ENCODE measurements around the gene CD81. TPM values are rescaled to one million over a fixed set of nuclear protein-coding genes. Genes with fewer than 3 reads are reported as not detected.

The CD81 gene
- total and polyA plus RNA-seq, 2 experiments from 2014 or later = 88.6 to 290 TPM

DNA sequence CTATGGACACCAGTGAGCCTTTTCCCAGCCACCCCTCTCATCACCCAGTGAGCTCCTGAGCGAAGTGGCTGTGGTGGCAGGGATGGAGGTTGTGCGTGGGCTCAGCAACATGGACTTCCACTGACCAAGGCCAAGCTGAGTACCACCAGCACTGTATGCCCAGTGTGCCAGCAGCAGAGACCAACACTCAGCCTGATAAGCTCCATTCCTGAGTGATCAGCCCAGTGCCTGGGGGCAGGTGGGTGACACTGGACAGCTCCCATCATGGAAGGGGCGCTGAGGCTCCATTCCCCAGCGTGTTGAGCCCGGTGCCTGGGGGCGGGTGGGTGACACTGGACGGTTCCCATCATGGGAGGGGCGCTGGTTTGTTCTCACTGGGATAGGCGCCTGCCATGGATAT, 17.6 kb upstream of the CD81 start:
- H3K4me1 Mint-ChIP-seq = no peaks in the 10 kb centered on the region
- Histone ChIP-seq H3K4me1 (ENCODE audit: insufficient read depth) (no peaks in the 10 kb centered on the region), H4K20me1 (replicated peaks; ENCODE audit: insufficient read depth) (no peaks in the 10 kb centered on the region), H3K36me3 (ENCODE audit: insufficient read depth) (no peaks in the 10 kb centered on the region), H3K27me3 (ENCODE audit: insufficient read depth) (no peaks in the 10 kb centered on the region), H3K79me2 (replicated peaks; ENCODE audit: insufficient read depth) (no peaks in the 10 kb centered on the region), H3K27ac (ENCODE audit: low read depth) (no peak overlapping the region), H3K4me2 (no peak overlapping the region), H3F3A (replicated peaks; ENCODE audit: low read depth) (no peaks in the 10 kb centered on the region), H3K4me3 (no peak overlapping the region), H2AFZ (no peak overlapping the region), H3K9me2 (ENCODE audit: insufficient read depth) (no peaks in the 10 kb centered on the region)
- ATAC-seq = no peak
- H3K36me3 Mint-ChIP-seq (ENCODE audit: low read depth) = peaks cover 3% of the 10 kb centered on the region; the same call in 1 of the 3 replicates
- H3K4me3 Mint-ChIP-seq = no peak overlapping the region
- DNase-seq (ENCODE audit: low spot score) = no peak
- peaks cover 8% of the 10 kb centered on the region for H3K27me3 Mint-ChIP-seq (ENCODE audit: insufficient read depth, low read depth, poor library complexity)
- peaks cover 15% of the 10 kb centered on the region for H3K9me3 Mint-ChIP-seq
- TF ChIP-seq, protein P1, sequence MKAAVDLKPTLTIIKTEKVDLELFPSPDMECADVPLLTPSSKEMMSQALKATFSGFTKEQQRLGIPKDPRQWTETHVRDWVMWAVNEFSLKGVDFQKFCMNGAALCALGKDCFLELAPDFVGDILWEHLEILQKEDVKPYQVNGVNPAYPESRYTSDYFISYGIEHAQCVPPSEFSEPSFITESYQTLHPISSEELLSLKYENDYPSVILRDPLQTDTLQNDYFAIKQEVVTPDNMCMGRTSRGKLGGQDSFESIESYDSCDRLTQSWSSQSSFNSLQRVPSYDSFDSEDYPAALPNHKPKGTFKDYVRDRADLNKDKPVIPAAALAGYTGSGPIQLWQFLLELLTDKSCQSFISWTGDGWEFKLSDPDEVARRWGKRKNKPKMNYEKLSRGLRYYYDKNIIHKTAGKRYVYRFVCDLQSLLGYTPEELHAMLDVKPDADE (IDR thresholded peaks at IDR 0.05) = no peak
- no peak for TF ChIP-seq JUNB (IDR thresholded peaks at IDR 0.05; ENCODE audit: unreplicated experiment)
- no peak for TF ChIP-seq ZNF114 (CRISPR knock-in tag; IDR thresholded peaks at IDR 0.05)
- H3K27ac Mint-ChIP-seq = no peak overlapping the region

DNA sequence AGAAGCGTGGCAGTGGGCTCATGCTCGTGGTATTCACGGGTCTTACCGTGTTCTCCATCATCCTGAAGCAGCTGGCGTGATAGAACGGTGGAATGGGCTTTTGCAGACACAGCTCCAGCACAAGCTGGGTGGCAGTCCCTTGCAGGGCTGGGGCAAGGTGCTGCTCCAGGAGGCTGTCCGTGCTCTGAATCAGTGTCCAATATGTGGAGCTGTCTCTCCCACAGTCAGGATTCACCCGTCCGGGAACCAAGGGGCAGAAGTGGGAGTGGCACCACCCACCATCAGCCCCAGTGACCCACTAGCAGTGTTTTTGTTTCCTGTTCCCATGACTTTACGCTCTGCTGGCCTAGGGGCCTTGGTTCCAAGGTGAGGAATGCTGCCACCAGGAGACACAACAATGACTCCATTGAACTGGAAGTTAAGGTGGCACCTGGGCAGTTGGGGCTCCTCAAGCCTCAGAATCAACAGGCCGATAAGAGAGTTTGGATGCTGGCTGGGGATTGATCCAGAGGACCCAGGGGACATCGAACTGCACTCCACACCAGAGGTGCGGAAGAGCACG, 16.9 kb upstream of the CD81 start:
- H3K4me1 ChIP-seq (ENCODE audit: insufficient read depth) = no peaks in the 10 kb centered on the region
- no peaks in the 10 kb centered on the region for H3K36me3 ChIP-seq (ENCODE audit: insufficient read depth)
- Mint-ChIP-seq H3K4me3 (no peak overlapping the region), H3K27me3 (ENCODE audit: insufficient read depth, low read depth, poor library complexity) (peaks cover 8% of the 10 kb centered on the region), H3K9me3 (peaks cover 15% of the 10 kb centered on the region), H3K27ac (no peak overlapping the region), H3K4me1 (no peaks in the 10 kb centered on the region), H3K36me3 (ENCODE audit: low read depth) (peaks cover 3% of the 10 kb centered on the region; the same call in 1 of the 3 replicates)
- no peaks in the 10 kb centered on the region for H3K27me3 ChIP-seq (ENCODE audit: insufficient read depth)
- no peaks in the 10 kb centered on the region for H3K79me2 ChIP-seq (replicated peaks; ENCODE audit: insufficient read depth)
- no peak for ATAC-seq
- DNase-seq (ENCODE audit: low spot score) = no peak
- no peak overlapping the region for H3K27ac ChIP-seq (ENCODE audit: low read depth)
- no peak overlapping the region for H2AFZ ChIP-seq
- no peaks in the 10 kb centered on the region for H4K20me1 ChIP-seq (replicated peaks; ENCODE audit: insufficient read depth)
- H3K4me3 ChIP-seq = no peak overlapping the region
- no peaks in the 10 kb centered on the region for H3K9me2 ChIP-seq (ENCODE audit: insufficient read depth)
- H3F3A ChIP-seq (replicated peaks; ENCODE audit: low read depth) = no peaks in the 10 kb centered on the region
- H3K4me2 ChIP-seq = no peak overlapping the region
- TF ChIP-seq POLR2AphosphoS5 (IDR thresholded peaks at IDR 0.05; ENCODE audit: low read depth) (no peak), CREB1 (CRISPR knock-in tag; IDR thresholded peaks at IDR 0.05; ENCODE audit: low read depth) (no peak), NANOG (IDR thresholded peaks at IDR 0.05; ENCODE audit: borderline replicate concordance) (no peak), JUNB (IDR thresholded peaks at IDR 0.05; ENCODE audit: unreplicated experiment) (no peak), EZH2phosphoT487 (IDR thresholded peaks at IDR 0.05; ENCODE audit: unreplicated experiment) (no peak), ZNF331 (CRISPR knock-in tag; IDR thresholded peaks at IDR 0.05; ENCODE audit: low read depth) (no peak), STAT1 (IDR thresholded peaks at IDR 0.05; ENCODE audit: unreplicated experiment) (no peak), ZNF114 (CRISPR knock-in tag; IDR thresholded peaks at IDR 0.05) (no peak), EZH2 (IDR thresholded peaks at IDR 0.05; ENCODE audit: low read depth, unreplicated experiment) (no peak)
- TF ChIP-seq, protein P2, sequence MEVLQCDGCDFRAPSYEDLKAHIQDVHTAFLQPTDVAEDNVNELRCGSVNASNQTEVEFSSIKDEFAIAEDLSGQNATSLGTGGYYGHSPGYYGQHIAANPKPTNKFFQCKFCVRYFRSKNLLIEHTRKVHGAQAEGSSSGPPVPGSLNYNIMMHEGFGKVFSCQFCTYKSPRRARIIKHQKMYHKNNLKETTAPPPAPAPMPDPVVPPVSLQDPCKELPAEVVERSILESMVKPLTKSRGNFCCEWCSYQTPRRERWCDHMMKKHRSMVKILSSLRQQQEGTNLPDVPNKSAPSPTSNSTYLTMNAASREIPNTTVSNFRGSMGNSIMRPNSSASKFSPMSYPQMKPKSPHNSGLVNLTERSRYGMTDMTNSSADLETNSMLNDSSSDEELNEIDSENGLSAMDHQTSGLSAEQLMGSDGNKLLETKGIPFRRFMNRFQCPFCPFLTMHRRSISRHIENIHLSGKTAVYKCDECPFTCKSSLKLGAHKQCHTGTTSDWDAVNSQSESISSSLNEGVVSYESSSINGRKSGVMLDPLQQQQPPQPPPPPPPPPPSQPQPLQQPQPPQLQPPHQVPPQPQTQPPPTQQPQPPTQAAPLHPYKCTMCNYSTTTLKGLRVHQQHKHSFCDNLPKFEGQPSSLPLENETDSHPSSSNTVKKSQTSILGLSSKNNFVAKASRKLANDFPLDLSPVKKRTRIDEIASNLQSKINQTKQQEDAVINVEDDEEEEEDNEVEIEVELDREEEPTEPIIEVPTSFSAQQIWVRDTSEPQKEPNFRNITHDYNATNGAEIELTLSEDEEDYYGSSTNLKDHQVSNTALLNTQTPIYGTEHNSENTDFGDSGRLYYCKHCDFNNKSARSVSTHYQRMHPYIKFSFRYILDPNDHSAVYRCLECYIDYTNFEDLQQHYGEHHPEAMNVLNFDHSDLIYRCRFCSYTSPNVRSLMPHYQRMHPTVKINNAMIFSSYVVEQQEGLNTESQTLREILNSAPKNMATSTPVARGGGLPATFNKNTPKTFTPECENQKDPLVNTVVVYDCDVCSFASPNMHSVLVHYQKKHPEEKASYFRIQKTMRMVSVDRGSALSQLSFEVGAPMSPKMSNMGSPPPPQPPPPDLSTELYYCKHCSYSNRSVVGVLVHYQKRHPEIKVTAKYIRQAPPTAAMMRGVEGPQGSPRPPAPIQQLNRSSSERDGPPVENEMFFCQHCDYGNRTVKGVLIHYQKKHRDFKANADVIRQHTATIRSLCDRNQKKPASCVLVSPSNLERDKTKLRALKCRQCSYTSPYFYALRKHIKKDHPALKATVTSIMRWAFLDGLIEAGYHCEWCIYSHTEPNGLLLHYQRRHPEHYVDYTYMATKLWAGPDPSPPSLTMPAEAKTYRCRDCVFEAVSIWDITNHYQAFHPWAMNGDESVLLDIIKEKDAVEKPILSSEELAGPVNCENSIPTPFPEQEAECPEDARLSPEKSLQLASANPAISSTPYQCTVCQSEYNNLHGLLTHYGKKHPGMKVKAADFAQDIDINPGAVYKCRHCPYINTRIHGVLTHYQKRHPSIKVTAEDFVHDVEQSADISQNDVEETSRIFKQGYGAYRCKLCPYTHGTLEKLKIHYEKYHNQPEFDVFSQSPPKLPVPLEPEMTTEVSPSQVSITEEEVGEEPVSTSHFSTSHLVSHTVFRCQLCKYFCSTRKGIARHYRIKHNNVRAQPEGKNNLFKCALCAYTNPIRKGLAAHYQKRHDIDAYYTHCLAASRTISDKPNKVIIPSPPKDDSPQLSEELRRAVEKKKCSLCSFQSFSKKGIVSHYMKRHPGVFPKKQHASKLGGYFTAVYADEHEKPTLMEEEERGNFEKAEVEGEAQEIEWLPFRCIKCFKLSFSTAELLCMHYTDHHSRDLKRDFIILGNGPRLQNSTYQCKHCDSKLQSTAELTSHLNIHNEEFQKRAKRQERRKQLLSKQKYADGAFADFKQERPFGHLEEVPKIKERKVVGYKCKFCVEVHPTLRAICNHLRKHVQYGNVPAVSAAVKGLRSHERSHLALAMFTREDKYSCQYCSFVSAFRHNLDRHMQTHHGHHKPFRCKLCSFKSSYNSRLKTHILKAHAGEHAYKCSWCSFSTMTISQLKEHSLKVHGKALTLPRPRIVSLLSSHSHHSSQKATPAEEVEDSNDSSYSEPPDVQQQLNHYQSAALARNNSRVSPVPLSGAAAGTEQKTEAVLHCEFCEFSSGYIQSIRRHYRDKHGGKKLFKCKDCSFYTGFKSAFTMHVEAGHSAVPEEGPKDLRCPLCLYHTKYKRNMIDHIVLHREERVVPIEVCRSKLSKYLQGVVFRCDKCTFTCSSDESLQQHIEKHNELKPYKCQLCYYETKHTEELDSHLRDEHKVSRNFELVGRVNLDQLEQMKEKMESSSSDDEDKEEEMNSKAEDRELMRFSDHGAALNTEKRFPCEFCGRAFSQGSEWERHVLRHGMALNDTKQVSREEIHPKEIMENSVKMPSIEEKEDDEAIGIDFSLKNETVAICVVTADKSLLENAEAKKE (CRISPR knock-in tag; IDR thresholded peaks at IDR 0.05) = no peak
- TF ChIP-seq, protein P1 (IDR thresholded peaks at IDR 0.05) = no peak
- TF ChIP-seq, protein P3, sequence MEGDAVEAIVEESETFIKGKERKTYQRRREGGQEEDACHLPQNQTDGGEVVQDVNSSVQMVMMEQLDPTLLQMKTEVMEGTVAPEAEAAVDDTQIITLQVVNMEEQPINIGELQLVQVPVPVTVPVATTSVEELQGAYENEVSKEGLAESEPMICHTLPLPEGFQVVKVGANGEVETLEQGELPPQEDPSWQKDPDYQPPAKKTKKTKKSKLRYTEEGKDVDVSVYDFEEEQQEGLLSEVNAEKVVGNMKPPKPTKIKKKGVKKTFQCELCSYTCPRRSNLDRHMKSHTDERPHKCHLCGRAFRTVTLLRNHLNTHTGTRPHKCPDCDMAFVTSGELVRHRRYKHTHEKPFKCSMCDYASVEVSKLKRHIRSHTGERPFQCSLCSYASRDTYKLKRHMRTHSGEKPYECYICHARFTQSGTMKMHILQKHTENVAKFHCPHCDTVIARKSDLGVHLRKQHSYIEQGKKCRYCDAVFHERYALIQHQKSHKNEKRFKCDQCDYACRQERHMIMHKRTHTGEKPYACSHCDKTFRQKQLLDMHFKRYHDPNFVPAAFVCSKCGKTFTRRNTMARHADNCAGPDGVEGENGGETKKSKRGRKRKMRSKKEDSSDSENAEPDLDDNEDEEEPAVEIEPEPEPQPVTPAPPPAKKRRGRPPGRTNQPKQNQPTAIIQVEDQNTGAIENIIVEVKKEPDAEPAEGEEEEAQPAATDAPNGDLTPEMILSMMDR (conservative IDR thresholded peaks at IDR 0.05; ENCODE audit: low read depth in 2 of 2) = no peak
